NCI-H2227 (cell line): ENCODE results near the gene CAMK4.

Source experiments
- DNase-seq: peaks from one replicate; lab custom pipeline; 2025; ENCODE audit not compliant: unreplicated experiment; lab: John Stamatoyannopoulos, UW

Gene CAMK4

GRCh38 chr5:111422747-111423720, 198.8 kb downstream of the CAMK4 start:
- peak; percentile 71 for DNase-seq

GRCh38 chr5:111425205-111425604, 201.0 kb downstream of the CAMK4 start:
- no peak for DNase-seq

GRCh38 chr5:111427762-111428161, 203.6 kb downstream of the CAMK4 start:
- DNase-seq = no peak

GRCh38 chr5:111432883-111433536, 208.8 kb downstream of the CAMK4 start:
- DNase-seq = no peak

GRCh38 chr5:111434800-111435199, 210.6 kb downstream of the CAMK4 start:
- DNase-seq = no peak

GRCh38 chr5:111439473-111440075, 215.4 kb downstream of the CAMK4 start:
- no peak for DNase-seq

- no peak for DNase-seq
Observed at GRCh38 chr5:111447099-111447498, 222.9 kb downstream of the CAMK4 start.

- DNase-seq = peak; percentile 74
Observed at GRCh38 chr5:111447822-111448221, 223.6 kb downstream of the CAMK4 start.

- DNase-seq = no peak
Observed at GRCh38 chr5:111453295-111453694, 229.1 kb downstream of the CAMK4 start.

GRCh38 chr5:111453747-111454146, 229.6 kb downstream of the CAMK4 start:
- DNase-seq = peak; percentile 65

- DNase-seq = peak; percentile 90
Observed at GRCh38 chr5:111454198-111454622, 230.0 kb downstream of the CAMK4 start.

GRCh38 chr5:111454776-111455175, 230.6 kb downstream of the CAMK4 start:
- no peak for DNase-seq

GRCh38 chr5:111461255-111461671, 237.1 kb downstream of the CAMK4 start:
- peak; percentile 60 for DNase-seq

GRCh38 chr5:111461934-111462333, 237.8 kb downstream of the CAMK4 start:
- no peak for DNase-seq

GRCh38 chr5:111463311-111463710, 239.1 kb downstream of the CAMK4 start:
- no peak for DNase-seq

- no peak for DNase-seq
Observed at GRCh38 chr5:111469293-111469896, 245.2 kb downstream of the CAMK4 start.

- DNase-seq = no peak
Observed at GRCh38 chr5:111469903-111470302, 245.7 kb downstream of the CAMK4 start.

GRCh38 chr5:111472096-111472495, 247.9 kb downstream of the CAMK4 start:
- DNase-seq = no peak

GRCh38 chr5:111472579-111472978, 248.4 kb downstream of the CAMK4 start:
- no peak for DNase-seq

GRCh38 chr5:111478266-111478665, 254.1 kb downstream of the CAMK4 start:
- DNase-seq = no peak

GRCh38 chr5:111478898-111479297, 254.7 kb downstream of the CAMK4 start:
- DNase-seq = no peak
